GM19099 (cell line): ENCODE results near the gene CSKMT.

Experiments used
- POLR2A ChIP-seq: IDR thresholded peaks from 3 replicates; pipeline ENCODE4 v1.6.1; 2011; ENCODE audit warnings: low read depth; ENCODE audit not compliant: insufficient read length; ENCODE audit errors: extremely low read depth

Gene CSKMT

GRCh38 chr11:62705880-62706849 lies 41.1 kb downstream of the CSKMT start:
- peak; percentile 52 for TF ChIP-seq POLR2A

GRCh38 chr11:62706850-62707247 lies 41.7 kb downstream of the CSKMT start:
- no peak for TF ChIP-seq POLR2A

- TF ChIP-seq POLR2A, result no peak
Measured at GRCh38 chr11:62707277-62707861, 42.3 kb downstream of the CSKMT start, which contains the start of the genes BSCL2 and GNG3. TSS of gene BSCL2 (minus strand) at chr11:62707424. CDS start at chr11:62707195, 229 bp downstream. TSS of gene GNG3 (plus strand) at chr11:62707676. CDS start at chr11:62708296, 620 bp downstream.

- no peak for TF ChIP-seq POLR2A
Measured at GRCh38 chr11:62708392-62708791, 43.3 kb downstream of the CSKMT start.

GRCh38 chr11:62708793-62709192 lies 43.7 kb downstream of the CSKMT start:
- TF ChIP-seq POLR2A, result no peak

- TF ChIP-seq POLR2A, result peak; percentile 81
Measured at GRCh38 chr11:62709247-62710000, 44.3 kb downstream of the CSKMT start.

- no peak for TF ChIP-seq POLR2A
Measured at GRCh38 chr11:62710001-62710345, 44.9 kb downstream of the CSKMT start.

GRCh38 chr11:62712276-62712812 lies 47.2 kb downstream of the CSKMT start:
- no peak for TF ChIP-seq POLR2A

GRCh38 chr11:62712861-62713260 lies 47.7 kb downstream of the CSKMT start:
- no peak for TF ChIP-seq POLR2A

GRCh38 chr11:62713343-62713742 lies 48.2 kb downstream of the CSKMT start:
- no peak for TF ChIP-seq POLR2A

- TF ChIP-seq POLR2A, result no peak
Measured at GRCh38 chr11:62715150-62716130, 50.3 kb downstream of the CSKMT start.

GRCh38 chr11:62716206-62716605 lies 51.1 kb downstream of the CSKMT start:
- TF ChIP-seq POLR2A, result no peak

GRCh38 chr11:62716816-62717215 lies 51.7 kb downstream of the CSKMT start:
- TF ChIP-seq POLR2A, result no peak
